GM21825 (cell line): Measurements from ENCODE around the gene ZNF30.
"Not testable (repeated sequence)": the region's sequence is repeated elsewhere in the genome, so short reads cannot be mapped to it uniquely, and the experiment has no call there.

Source experiments
- ATAC-seq: cut with Tn5 transposase; IDR thresholded peaks from one replicate; pipeline ENCODE4 v1.9.1; 2021; ENCODE audit warnings: mild to moderate bottlenecking, moderate library complexity; ENCODE audit not compliant: unreplicated experiment

Gene ZNF30

GRCh38 chr19:34926685-34927375 lies at the start of gene ZNF30:
Gene ZNF30 (plus strand): TSS chr19:34926903. CDS start chr19:34929948, 3,045 bp downstream.
- ATAC-seq: peak; percentile 93

GRCh38 chr19:34879563-34879962 lies 47.1 kb upstream of the ZNF30 start:
- ATAC-seq: no peak

- ATAC-seq: no peak
Observed at GRCh38 chr19:34880034-34880433, 46.7 kb upstream of the ZNF30 start.

GRCh38 chr19:34881982-34882381 lies 44.7 kb upstream of the ZNF30 start:
- no peak for ATAC-seq

- ATAC-seq: no peak
Observed at GRCh38 chr19:34888091-34888490, 38.6 kb upstream of the ZNF30 start.

DNA sequence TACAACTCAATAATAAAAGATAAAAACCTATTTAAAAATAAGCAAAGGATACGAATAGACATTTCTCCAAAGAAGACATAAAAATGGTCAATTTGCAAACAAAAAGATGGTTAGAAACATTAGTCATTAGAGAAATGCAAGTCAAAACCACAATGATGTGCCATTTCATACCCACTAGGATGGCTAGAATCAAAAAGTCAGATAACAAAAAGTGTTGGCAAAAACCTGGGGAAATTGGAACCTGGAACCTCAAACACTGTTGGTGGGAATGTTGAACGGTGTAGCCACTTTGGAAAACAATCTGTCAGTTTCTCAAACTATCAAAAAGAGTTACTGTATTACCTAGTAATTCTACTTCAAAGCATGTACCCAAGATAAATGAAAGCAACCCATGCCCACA lies 26.5 kb upstream of the ZNF30 start:
- ATAC-seq: no peak

DNA sequence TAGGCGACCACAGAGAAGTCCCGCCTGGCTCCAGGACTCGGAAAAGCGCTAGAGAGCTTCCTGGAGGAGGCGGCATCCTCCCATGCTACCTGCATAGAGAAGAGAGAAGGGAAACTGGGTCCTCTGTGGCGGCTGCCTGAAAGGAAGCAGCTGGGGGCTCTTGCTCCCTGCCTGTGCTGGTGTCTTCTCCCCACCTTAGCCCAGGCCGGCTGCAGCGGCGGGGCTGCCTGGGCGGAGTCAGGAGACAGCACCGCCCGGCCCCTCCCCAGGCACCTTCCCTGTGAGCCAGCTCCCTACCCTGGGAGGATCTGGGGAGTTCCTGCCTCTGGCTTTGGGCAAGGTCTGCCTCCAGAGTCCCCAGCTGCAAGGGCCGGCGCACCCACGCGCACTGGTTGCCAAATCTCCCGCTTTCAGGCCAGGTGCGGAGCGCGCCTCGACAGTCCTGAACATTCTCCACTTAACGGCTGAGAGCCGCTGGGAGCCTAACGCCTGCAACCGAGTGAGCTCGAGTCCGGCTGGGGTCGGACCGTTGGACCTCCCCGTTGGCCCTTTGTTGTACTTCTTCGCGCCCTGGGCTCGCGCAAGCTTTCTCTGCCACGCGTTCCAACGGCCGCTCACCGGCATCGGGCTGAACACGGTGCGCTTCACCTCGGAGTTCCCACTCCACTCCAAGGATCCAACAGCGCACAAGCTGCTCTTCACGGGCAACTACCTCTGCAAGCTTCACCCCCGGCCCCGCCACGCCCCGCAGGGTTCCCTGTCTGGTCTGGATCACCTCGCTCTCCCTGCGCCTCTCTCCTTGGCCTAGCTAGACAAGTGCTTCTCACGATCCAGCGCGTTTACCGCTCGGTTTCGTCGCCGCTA lies 21.8 kb upstream of the ZNF30 start:
- ATAC-seq: no peak

DNA sequence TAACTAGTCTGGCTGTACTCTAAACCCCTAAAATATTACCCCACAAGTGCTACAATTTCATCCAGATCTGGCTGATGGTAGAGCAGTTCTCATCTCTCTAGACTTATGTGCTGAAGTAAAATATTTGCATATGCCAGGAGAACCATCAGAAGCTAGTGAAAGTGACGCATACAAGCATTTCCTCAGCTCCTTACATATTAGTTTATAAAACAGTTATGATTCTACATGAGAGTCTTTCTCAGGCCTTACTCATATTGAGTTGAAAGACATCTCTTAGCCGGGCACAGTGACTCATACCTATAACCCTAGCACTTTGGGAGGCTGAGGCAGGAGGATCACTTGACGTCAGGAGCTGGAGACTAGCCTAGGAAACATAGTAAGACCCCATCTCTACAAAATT lies 15.9 kb upstream of the ZNF30 start:
- ATAC-seq: no peak

- ATAC-seq: not testable (repeated sequence)
Observed at GRCh38 chr19:34917144-34917543, 9.6 kb upstream of the ZNF30 start.

GRCh38 chr19:34918190-34918589 lies 8.5 kb upstream of the ZNF30 start:
- no peak for ATAC-seq

DNA sequence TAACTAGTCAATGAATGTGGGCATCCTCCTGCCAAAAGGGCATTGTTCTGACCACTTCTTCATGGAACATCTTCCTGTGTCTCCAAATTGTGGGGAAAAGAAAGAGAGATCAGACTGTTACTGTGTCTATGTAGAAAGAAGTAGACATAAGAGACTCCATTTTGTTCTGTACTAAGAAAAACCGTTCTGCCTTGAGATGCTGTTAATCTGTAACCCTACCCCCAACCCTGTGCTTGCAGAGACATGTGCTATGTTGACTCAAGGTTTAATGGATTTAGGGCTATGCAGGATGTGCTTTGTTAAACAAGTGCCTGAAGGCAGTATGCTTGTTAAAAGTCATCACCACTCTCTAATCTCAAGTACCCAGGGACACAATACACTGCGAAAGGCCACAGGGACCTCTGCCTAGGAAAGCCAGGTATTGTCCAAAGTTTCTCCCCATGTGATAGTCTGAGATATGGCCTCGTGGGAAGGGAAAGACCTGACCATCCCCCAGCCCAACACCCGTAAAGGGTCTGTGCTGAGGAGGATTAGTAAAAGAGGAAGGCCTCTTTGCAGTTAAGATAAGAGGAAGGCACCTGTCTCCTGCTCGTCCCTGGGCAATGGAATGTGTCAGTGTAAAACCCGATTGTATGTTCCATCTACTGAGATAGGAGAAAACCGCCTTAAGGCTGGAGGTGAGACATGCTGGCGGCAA lies 6.5 kb upstream of the ZNF30 start:
- not testable (repeated sequence) for ATAC-seq

DNA sequence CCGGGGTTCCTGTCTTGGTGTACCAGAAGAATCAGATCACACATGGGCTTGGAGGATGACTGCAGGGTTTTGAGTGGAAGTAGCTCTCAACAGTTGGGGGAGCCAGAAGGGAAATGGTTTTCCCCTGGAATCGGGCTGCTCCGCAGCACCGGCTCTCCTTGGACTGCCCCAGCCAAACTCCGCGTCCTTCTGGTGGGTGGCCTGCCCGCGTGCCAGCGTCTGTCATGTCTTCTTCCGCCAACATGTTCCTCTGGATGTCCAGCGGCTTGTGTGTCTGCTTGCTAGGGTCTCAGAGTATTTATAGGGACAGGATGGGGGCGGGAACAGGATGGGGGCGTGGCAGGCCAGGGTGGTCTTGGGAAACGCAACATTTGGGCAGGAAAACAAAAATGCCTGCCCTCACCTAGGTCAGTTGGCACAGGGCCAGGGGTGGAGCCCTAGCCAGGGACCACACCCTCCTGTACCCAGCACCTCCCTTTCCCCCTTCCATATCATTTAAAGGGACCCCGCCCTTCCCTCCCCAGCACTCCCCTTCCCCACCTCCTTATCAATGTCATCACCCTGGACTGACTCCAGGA lies 1.3 kb upstream of the ZNF30 start:
- ATAC-seq: no peak

- no peak for ATAC-seq
Observed at GRCh38 chr19:34926361-34926684, 380 bp upstream of the ZNF30 start.

DNA sequence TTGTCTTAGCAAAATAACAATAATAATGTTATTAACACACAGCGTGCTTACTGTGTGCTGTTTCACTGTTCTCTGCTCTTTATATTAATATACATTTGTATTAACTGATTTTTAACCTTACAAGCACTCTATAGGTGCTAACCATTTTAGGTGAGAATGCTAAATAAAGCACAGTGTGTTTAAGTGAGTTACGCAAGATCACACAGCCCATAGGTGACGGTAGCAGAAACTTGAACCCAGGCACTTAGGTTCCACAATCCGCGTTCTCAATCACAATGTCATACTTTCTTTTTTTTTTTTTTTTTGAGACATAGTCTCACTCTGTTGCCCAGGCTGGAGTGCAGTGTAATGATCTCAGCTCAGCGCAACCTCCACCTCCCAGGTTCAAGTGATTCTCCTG lies 5.8 kb downstream of the ZNF30 start:
- no peak for ATAC-seq

DNA sequence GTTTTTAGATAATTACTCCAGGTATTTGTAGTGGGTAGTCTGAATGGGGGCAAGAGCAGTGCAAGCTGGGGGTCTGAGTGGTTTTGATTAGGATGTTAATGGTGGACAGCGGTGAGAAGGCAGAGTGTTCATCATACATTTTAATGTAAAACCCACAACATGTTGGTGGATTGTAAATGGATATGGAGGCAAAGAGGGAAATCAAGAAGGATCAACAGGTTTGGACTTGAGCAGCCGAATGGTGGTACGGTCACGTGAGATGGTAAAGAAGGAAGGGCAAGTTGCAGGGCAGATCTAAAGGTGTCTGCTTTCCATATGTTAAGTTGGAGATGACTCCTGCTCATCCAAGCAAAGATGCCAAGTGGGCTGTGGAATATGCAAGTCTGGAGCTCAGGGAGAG lies 9.5 kb downstream of the ZNF30 start:
- no peak for ATAC-seq

- ATAC-seq: no peak
Observed at GRCh38 chr19:34938886-34939285, 12.2 kb downstream of the ZNF30 start.

DNA sequence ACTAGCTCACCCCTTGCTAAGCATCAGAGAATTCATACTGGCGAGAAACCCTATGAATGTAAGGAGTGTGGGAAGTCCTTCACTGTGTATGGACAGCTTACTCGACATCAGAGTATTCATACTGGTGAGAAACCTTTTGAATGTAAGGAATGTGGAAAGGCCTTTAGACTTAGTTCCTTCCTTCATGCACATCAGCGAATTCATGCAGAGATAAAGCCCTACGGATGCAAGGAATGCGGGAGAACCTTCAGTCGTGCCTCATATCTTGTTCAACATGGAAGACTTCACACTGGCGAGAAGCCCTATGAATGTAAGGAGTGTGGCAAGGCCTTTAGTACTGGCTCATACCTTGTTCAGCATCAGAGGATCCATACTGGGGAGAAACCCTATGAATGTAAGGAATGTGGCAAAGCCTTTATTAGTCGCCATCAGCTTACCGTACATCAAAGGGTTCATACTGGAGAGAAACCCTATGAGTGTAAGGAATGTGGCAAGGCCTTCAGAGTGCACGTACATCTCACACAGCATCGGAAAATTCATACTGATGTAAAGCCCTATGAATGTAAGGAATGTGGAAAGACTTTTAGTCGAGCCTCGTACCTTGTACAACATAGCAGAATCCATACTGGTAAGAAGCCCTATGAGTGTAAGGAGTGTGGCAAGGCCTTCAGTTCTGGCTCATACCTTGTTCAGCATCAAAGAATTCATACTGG lies 17.3 kb downstream of the ZNF30 start:
- ATAC-seq: no peak

- no peak for ATAC-seq
Observed at GRCh38 chr19:34953092-34953491, 26.4 kb downstream of the ZNF30 start.

GRCh38 chr19:34957830-34958751 lies 31.4 kb downstream of the ZNF30 start:
- no peak for ATAC-seq

DNA sequence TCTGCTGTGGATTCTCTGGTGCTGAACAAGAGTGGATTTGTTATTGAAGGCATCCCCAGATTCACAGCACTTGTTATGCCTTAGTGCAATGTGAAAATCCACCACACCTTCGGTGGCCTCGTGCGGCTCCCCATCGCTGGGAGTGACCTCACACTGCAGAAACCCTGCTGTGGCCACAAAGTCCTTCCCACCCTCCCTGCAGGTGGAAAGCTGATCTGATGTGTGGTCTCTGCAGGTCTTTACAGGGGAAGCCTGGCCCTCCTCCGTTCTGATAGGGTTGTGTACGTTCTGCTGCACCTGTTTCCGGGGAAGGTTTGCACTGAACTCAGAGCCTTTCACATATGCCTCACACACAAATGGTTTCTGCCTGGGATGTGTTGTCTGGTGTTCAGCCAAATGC lies 32.3 kb downstream of the ZNF30 start:
- no peak for ATAC-seq
